SK-N-SH (cell line): ENCODE measurements around the gene RGL1. TPM values are rescaled to one million over a fixed set of nuclear protein-coding genes. Genes with fewer than 3 reads are reported as not detected.

ENCODE experiments used
- CTCF ChIA-PET: fragments of 300-600, 350-600 bp; formaldehyde crosslinking; extraction: SDS; loops from one replicate; lab custom pipeline; 2021; lab: Yijun Ruan, JAX
- POLR2A ChIA-PET: fragments of 350-600 bp; sonication (Branson Sonifier 250); formaldehyde crosslinking; extraction: SDS; loops from one replicate; lab custom pipeline; 2020; ENCODE audit warnings: antibody characterized with exemption, inconsistent platforms; lab: Yijun Ruan, JAX
- DNase-seq: peaks from one replicate; pipeline ENCODE4 v3.0.0; 2012
- H2AFZ ChIP-seq: fragments of 200-600 bp; sonication (generic); 2 replicates; pipeline ENCODE4 v1.8.1; 2016; ENCODE audit warnings: antibody characterized with exemption, mild to moderate bottlenecking, low read depth
- H3F3A ChIP-seq: fragments of 200-600 bp; sonication (generic); replicated peaks from 2 replicates; pipeline ENCODE3; 2016; ENCODE audit warnings: antibody characterized with exemption, mild to moderate bottlenecking; ENCODE audit not compliant: insufficient read depth
- H3K27ac ChIP-seq, 2 experiments: fragments of 200-500 bp in 1 of 2; fragments of 200-600 bp in 1 of 2; sonication (Bioruptor generic) in 1 of 2; sonication (generic), shearing (Covaris generic) in 1 of 2; 2 replicates each; pipeline versions ENCODE4 v1.5.1 to v1.6.1; 2014 to 2016; ENCODE audit warnings: low read depth in 2 of 2, inconsistent platforms in 1 of 2, low read length in 1 of 2, mild to moderate bottlenecking in 1 of 2, mixed read lengths in 1 of 2
- H3K27me3 ChIP-seq: fragments of 200-600 bp; sonication (generic), shearing (Covaris generic); 2 replicates; pipeline ENCODE4 v1.6.1; 2016; ENCODE audit warnings: mixed run types; ENCODE audit not compliant: insufficient read depth
- H3K36me3 ChIP-seq, 2 experiments: fragments of 200-500 bp in 1 of 2; fragments of 200-600 bp in 1 of 2; sonication (Bioruptor generic) in 1 of 2; sonication (generic) in 1 of 2; replicated peaks in 1 of 2; 2 replicates each; pipeline versions ENCODE3 to v1.5.1; 2014 to 2016; ENCODE audit warnings: low read length in 1 of 2, mild to moderate bottlenecking in 1 of 2; ENCODE audit not compliant: insufficient read depth in 2 of 2, control insufficient read depth in 1 of 2
- H3K4me1 ChIP-seq, 2 experiments: fragments of 200-500 bp in 1 of 2; fragments of 200-600 bp in 1 of 2; sonication (Bioruptor generic) in 1 of 2; sonication (generic), shearing (Covaris generic) in 1 of 2; 2 replicates each; pipeline versions ENCODE4 v1.5.1 to v1.6.1; 2014 to 2016; ENCODE audit warnings: low read depth in 1 of 2, low read length in 1 of 2, mixed run types in 1 of 2; ENCODE audit not compliant: insufficient read depth in 2 of 2, control insufficient read depth in 1 of 2
- H3K4me2 ChIP-seq: fragments of 200-600 bp; sonication (generic), shearing (Covaris generic); 2 replicates; pipeline ENCODE4 v1.6.1; 2017; ENCODE audit warnings: mixed run types
- H3K4me3 ChIP-seq, 2 experiments: fragments of 200-500 bp in 1 of 2; fragments of 200-600 bp in 1 of 2; sonication (Bioruptor generic) in 1 of 2; sonication (generic), shearing (Covaris generic) in 1 of 2; 2 replicates each; pipeline versions ENCODE4 v1.5.1 to v1.8.1; 2014 to 2016; ENCODE audit warnings: low read depth in 2 of 2, inconsistent platforms in 1 of 2, low read length in 1 of 2, mild to moderate bottlenecking in 1 of 2, mixed read lengths in 1 of 2, moderate library complexity in 1 of 2
- H3K79me2 ChIP-seq: fragments of 200-600 bp; sonication (generic); 2 replicates; pipeline ENCODE4 v1.8.1; 2017; ENCODE audit warnings: mild to moderate bottlenecking; ENCODE audit not compliant: insufficient read depth
- H3K9ac ChIP-seq: fragments of 200-600 bp; sonication (generic); 2 replicates; pipeline ENCODE4 v1.6.1; 2017; ENCODE audit warnings: mixed run types
- H3K9me2 ChIP-seq: fragments of 200-600 bp; sonication (generic); 2 replicates; pipeline ENCODE4 v1.6.1; 2017; ENCODE audit warnings: mixed run types
- H3K9me3 ChIP-seq: fragments of 200-600 bp; sonication (generic); 2 replicates; pipeline ENCODE4 v1.6.1; 2017; ENCODE audit warnings: mixed run types, mild to moderate bottlenecking, moderate library complexity
- H4K20me1 ChIP-seq: fragments of 200-600 bp; sonication (generic); 2 replicates; pipeline ENCODE4 v1.6.1; 2017; ENCODE audit warnings: mild to moderate bottlenecking, mixed run types; ENCODE audit not compliant: insufficient read depth
- CHD2 ChIP-seq: fragments of 150-350 bp; IDR thresholded peaks from 2 replicates; pipeline ENCODE4 v1.6.1; 2018; ENCODE audit warnings: low read length; ENCODE audit not compliant: partially characterized antibody
- EP300 ChIP-seq, 2 experiments: IDR thresholded peaks; 2 replicates each; pipeline versions ENCODE4 v1.4.0 to v1.6.1; 2012; ENCODE audit warnings: borderline replicate concordance in 1 of 2, low read depth in 1 of 2, low read length in 1 of 2
- FOSL2 ChIP-seq: IDR thresholded peaks from 2 replicates; pipeline ENCODE4 v1.4.0; 2012; ENCODE audit warnings: low read depth, mild to moderate bottlenecking, moderate library complexity, borderline replicate concordance
- FOXM1 ChIP-seq: IDR thresholded peaks from 2 replicates; pipeline ENCODE4 v1.4.0; 2012; ENCODE audit warnings: low read depth, mild to moderate bottlenecking
- JUND ChIP-seq: IDR thresholded peaks from 2 replicates; pipeline ENCODE4 v1.4.0; 2012
- MEF2A ChIP-seq: IDR thresholded peaks from 2 replicates; pipeline ENCODE4 v1.4.0; 2012; ENCODE audit warnings: low read depth, borderline replicate concordance
- NFIC ChIP-seq: IDR thresholded peaks from 2 replicates; pipeline ENCODE4 v1.4.0; 2012; ENCODE audit warnings: borderline replicate concordance
- NRF1 ChIP-seq: IDR thresholded peaks from 2 replicates; pipeline ENCODE4 v1.6.1; 2012; ENCODE audit warnings: low read depth, mild to moderate bottlenecking, low read length
- RFX5 ChIP-seq: IDR thresholded peaks from 2 replicates; pipeline ENCODE4 v1.6.1; 2012; ENCODE audit warnings: mild to moderate bottlenecking, improper control_type of control experiment, low read length
- SIN3A ChIP-seq: IDR thresholded peaks from 2 replicates; pipeline ENCODE4 v1.6.1; 2012; ENCODE audit warnings: low read depth, mild to moderate bottlenecking, low read length, moderate library complexity, borderline replicate concordance
- SMC3 ChIP-seq: IDR thresholded peaks from 2 replicates; pipeline ENCODE4 v1.6.1; 2012; ENCODE audit warnings: low read depth, low read length, improper control_type of control experiment
- YY1 ChIP-seq: IDR thresholded peaks from 2 replicates; pipeline ENCODE4 v1.4.0; 2012; ENCODE audit warnings: low read depth, mild to moderate bottlenecking
- WGBS: methylation state at CpG from one replicate; pipeline ENCODE4 v1.1.6; 2017; ENCODE audit warnings: low lambda C conversion rate; 5-methylcytosine and 5-hydroxymethylcytosine counted together
- polyA plus RNA-seq, 3 experiments: library from polyadenylated mRNA; depleted of rRNA; stranded (reverse); fragments of >200 nt; gene quantifications; 2 replicates each; pipeline ENCODE4 v1.2.3, GENCODE V29; 2012
- TF ChIP-seq, protein P1 (sequence below): IDR thresholded peaks from 2 replicates; pipeline ENCODE4; 2012
- TF ChIP-seq, protein P2 (sequence below): IDR thresholded peaks from 2 replicates; pipeline ENCODE4 v1.4.0; 2012; ENCODE audit warnings: low read depth, borderline replicate concordance
- TF ChIP-seq, protein P3 (sequence below): fragments of 150-350 bp; IDR thresholded peaks from 2 replicates; pipeline ENCODE4 v1.6.1; 2017; ENCODE audit warnings: antibody characterized with exemption, low read length, low read depth, borderline replicate concordance
- TF ChIP-seq, protein P4 (sequence below): fragments of 150-350 bp; IDR thresholded peaks from 2 replicates; pipeline ENCODE4 v1.6.1; 2016; ENCODE audit warnings: mild to moderate bottlenecking, low read depth, low read length

Gene RGL1
- polyA plus RNA-seq, 1 of the 3 experiments (the other 2 are of a cell fraction), result 8.3 TPM

DNA sequence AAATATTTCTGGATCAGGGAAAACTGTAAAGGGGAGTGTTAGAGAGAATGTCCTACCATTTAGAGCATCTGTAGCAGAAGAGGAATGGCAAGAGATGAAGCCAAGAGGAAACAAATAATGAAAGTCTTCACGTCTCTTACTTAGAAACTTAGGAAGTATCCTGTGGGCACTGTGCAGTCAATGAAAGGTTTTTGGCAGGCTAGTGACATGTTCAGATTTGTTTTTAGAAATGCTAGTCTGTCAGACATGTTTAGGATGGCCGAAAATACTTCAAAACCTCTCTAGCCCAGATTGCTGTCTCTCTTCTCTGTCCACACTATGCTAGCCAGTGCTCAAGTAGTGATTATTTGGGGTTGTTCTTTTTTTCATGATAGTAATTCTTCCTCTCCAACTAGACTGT lies 48.6 kb upstream of the RGL1 start:
- Histone ChIP-seq H3F3A (peaks cover 14% of the 10 kb centered on the region), H3K36me3 (no peaks in the 10 kb centered on the region), H3K27me3 (no peaks in the 10 kb centered on the region), H3K27ac (peak overlapping the region; percentile 41 to 51; a peak in 3 of 4 replicates), H3K9ac (no peak overlapping the region), H4K20me1 (no peaks in the 10 kb centered on the region), H3K9me3 (no peaks in the 10 kb centered on the region), H2AFZ (no peak overlapping the region), H3K4me1 (peaks cover 0 to 12% of the 10 kb centered on the region in 2 experiments; a peak in 2 of 4 replicates), H3K79me2 (no peaks in the 10 kb centered on the region), H3K4me2 (no peak overlapping the region), H3K4me3 (no peak overlapping the region), H3K9me2 (no peaks in the 10 kb centered on the region)
- TF ChIP-seq RFX5 (no peak), JUND (no peak), NRF1 (no peak), MEF2A (no peak), CHD2 (no peak), SIN3A (no peak), FOXM1 (no peak), YY1 (no peak), SMC3 (no peak), EP300 (IDR thresholded peaks at IDR 0.05; ENCODE audit: borderline replicate concordance in 1 of 2, low read depth in 1 of 2, low read length in 1 of 2) (no peak), NFIC (no peak), FOSL2 (no peak)
- TF ChIP-seq, protein P1, sequence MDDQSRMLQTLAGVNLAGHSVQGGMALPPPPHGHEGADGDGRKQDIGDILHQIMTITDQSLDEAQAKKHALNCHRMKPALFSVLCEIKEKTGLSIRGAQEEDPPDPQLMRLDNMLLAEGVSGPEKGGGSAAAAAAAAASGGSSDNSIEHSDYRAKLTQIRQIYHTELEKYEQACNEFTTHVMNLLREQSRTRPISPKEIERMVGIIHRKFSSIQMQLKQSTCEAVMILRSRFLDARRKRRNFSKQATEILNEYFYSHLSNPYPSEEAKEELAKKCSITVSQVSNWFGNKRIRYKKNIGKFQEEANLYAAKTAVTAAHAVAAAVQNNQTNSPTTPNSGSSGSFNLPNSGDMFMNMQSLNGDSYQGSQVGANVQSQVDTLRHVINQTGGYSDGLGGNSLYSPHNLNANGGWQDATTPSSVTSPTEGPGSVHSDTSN, result no peak
- TF ChIP-seq, protein P2, sequence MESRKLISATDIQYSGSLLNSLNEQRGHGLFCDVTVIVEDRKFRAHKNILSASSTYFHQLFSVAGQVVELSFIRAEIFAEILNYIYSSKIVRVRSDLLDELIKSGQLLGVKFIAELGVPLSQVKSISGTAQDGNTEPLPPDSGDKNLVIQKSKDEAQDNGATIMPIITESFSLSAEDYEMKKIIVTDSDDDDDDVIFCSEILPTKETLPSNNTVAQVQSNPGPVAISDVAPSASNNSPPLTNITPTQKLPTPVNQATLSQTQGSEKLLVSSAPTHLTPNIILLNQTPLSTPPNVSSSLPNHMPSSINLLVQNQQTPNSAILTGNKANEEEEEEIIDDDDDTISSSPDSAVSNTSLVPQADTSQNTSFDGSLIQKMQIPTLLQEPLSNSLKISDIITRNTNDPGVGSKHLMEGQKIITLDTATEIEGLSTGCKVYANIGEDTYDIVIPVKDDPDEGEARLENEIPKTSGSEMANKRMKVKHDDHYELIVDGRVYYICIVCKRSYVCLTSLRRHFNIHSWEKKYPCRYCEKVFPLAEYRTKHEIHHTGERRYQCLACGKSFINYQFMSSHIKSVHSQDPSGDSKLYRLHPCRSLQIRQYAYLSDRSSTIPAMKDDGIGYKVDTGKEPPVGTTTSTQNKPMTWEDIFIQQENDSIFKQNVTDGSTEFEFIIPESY, result no peak
- TF ChIP-seq, protein P3, sequence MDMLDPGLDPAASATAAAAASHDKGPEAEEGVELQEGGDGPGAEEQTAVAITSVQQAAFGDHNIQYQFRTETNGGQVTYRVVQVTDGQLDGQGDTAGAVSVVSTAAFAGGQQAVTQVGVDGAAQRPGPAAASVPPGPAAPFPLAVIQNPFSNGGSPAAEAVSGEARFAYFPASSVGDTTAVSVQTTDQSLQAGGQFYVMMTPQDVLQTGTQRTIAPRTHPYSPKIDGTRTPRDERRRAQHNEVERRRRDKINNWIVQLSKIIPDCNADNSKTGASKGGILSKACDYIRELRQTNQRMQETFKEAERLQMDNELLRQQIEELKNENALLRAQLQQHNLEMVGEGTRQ, result no peak
- TF ChIP-seq, protein P4, sequence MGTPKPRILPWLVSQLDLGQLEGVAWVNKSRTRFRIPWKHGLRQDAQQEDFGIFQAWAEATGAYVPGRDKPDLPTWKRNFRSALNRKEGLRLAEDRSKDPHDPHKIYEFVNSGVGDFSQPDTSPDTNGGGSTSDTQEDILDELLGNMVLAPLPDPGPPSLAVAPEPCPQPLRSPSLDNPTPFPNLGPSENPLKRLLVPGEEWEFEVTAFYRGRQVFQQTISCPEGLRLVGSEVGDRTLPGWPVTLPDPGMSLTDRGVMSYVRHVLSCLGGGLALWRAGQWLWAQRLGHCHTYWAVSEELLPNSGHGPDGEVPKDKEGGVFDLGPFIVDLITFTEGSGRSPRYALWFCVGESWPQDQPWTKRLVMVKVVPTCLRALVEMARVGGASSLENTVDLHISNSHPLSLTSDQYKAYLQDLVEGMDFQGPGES, result no peak
- ChIA-PET CTCF (no interaction called here), POLR2A (no interaction called here)
- DNase-seq, result no peak
- WGBS, result 93% methylated on average over 2 of the region's 2 CpGs
